GM21529 (cell line): ENCODE data around the gene SLC2A3.
"Not testable (repeated sequence)": the region's sequence is repeated elsewhere in the genome, so short reads cannot be mapped to it uniquely, and the experiment has no call there.

Experiments used
- ATAC-seq: cut with Tn5 transposase; IDR thresholded peaks from one replicate; pipeline ENCODE4 v1.9.1; 2021; ENCODE audit not compliant: unreplicated experiment

SLC2A3 gene

GRCh38 chr12:7917392-7918267, 18.4 kb downstream of the SLC2A3 start:
- ATAC-seq, result no peak

GRCh38 chr12:7916936-7917335, 19.1 kb downstream of the SLC2A3 start:
- ATAC-seq, result no peak

GRCh38 chr12:7915661-7916403, 20.2 kb downstream of the SLC2A3 start:
- no peak for ATAC-seq

- ATAC-seq, result not testable (repeated sequence)
Measured at GRCh38 chr12:7910106-7910505, 25.9 kb downstream of the SLC2A3 start.

- no peak for ATAC-seq
Measured at GRCh38 chr12:7907009-7907408, 29.0 kb downstream of the SLC2A3 start.

GRCh38 chr12:7906303-7906702, 29.7 kb downstream of the SLC2A3 start:
- ATAC-seq, result not testable (repeated sequence)

GRCh38 chr12:7905600-7906125, 30.3 kb downstream of the SLC2A3 start:
- ATAC-seq, result not testable (repeated sequence)

- ATAC-seq, result no peak
Measured at GRCh38 chr12:7905071-7905470, 30.9 kb downstream of the SLC2A3 start.

- not testable (repeated sequence) for ATAC-seq
Measured at GRCh38 chr12:7902416-7902815, 33.6 kb downstream of the SLC2A3 start.

GRCh38 chr12:7899755-7900154, 36.2 kb downstream of the SLC2A3 start:
- no peak for ATAC-seq

- not testable (repeated sequence) for ATAC-seq
Measured at GRCh38 chr12:7896726-7897125, 39.3 kb downstream of the SLC2A3 start.

- no peak for ATAC-seq
Measured at GRCh38 chr12:7892186-7892980, 43.6 kb downstream of the SLC2A3 start.

GRCh38 chr12:7884689-7885088, 51.3 kb downstream of the SLC2A3 start:
- ATAC-seq, result no peak

- not testable (repeated sequence) for ATAC-seq
Measured at GRCh38 chr12:7881736-7882120, 54.3 kb downstream of the SLC2A3 start.

- not testable (repeated sequence) for ATAC-seq
Measured at GRCh38 chr12:7880952-7881735, 54.8 kb downstream of the SLC2A3 start.

- ATAC-seq, result no peak
Measured at GRCh38 chr12:7879246-7879645, 56.7 kb downstream of the SLC2A3 start.

GRCh38 chr12:7877420-7877819, 58.6 kb downstream of the SLC2A3 start:
- no peak for ATAC-seq

- no peak for ATAC-seq
Measured at GRCh38 chr12:7872566-7873319, 63.2 kb downstream of the SLC2A3 start, which contains the start of gene SLC2A14. Gene SLC2A14, minus strand, starts transcription at chr12:7872915. Its CDS starts 3,035 bp downstream, at chr12:7869880.

- ATAC-seq, result no peak
Measured at GRCh38 chr12:7870335-7870734, 65.7 kb downstream of the SLC2A3 start.
